OCI-LY3 (cell line): ENCODE results near the gene C11orf98.

ENCODE experiments used
- H2AFZ ChIP-seq: fragments of 200-600, 300-600 bp; shearing (Covaris generic); 2 replicates; pipeline ENCODE4 v1.6.0; 2014; ENCODE audit warnings: antibody characterized with exemption, low read depth, low read length
- H3K27ac ChIP-seq: fragments of 200-600, 300-600 bp; sonication (generic); 2 replicates; pipeline ENCODE4 v1.5.1; 2014; ENCODE audit warnings: mild to moderate bottlenecking, low read length, moderate library complexity, mixed read lengths
- H3K27me3 ChIP-seq: fragments of 200-600, 300-600 bp; sonication (generic); 2 replicates; pipeline ENCODE4 v1.6.1; 2014; ENCODE audit warnings: low read depth, low read length, mixed read lengths
- H3K36me3 ChIP-seq: fragments of 200-600, 300-600 bp; sonication (generic); replicated peaks from 2 replicates; pipeline ENCODE3; 2014; ENCODE audit warnings: low read depth, low read length, mixed read lengths
- H3K4me1 ChIP-seq: fragments of 300-600, 200-600 bp; sonication (generic); 2 replicates; pipeline ENCODE4 v1.6.1; 2014; ENCODE audit warnings: low read length, mixed read lengths
- H3K4me2 ChIP-seq: fragments of 200-600, 300-600 bp; sonication (generic); 2 replicates; pipeline ENCODE4 v1.6.1; 2014; ENCODE audit warnings: low read length, mixed read lengths
- H3K4me3 ChIP-seq: fragments of 300-600, 200-600 bp; sonication (generic); 2 replicates; pipeline ENCODE4 v1.5.1; 2014; ENCODE audit warnings: antibody characterized with exemption, mild to moderate bottlenecking, low read length, moderate library complexity
- H3K79me2 ChIP-seq: fragments of 300-600, 200-600 bp; shearing (Covaris generic); 2 replicates; pipeline ENCODE4 v1.6.1; 2014; ENCODE audit warnings: mild to moderate bottlenecking, low read length, mixed read lengths
- H3K9ac ChIP-seq: fragments of 300-600, 200-600 bp; shearing (Covaris generic); 2 replicates; pipeline ENCODE4 v1.6.0; 2014; ENCODE audit warnings: mild to moderate bottlenecking, low read length, moderate library complexity
- H3K9me3 ChIP-seq: fragments of 200-600, 300-600 bp; shearing (Covaris generic); 2 replicates; pipeline ENCODE4 v1.6.1; 2014; ENCODE audit warnings: low read length, mixed read lengths; ENCODE audit not compliant: insufficient read depth
- H4K20me1 ChIP-seq: fragments of 200-600, 300-600 bp; sonication (generic); 2 replicates; pipeline ENCODE4 v1.6.1; 2016; ENCODE audit warnings: low read length, mixed read lengths; ENCODE audit not compliant: insufficient read depth
- EZH2phosphoT487 ChIP-seq: fragments of 200-600 bp; shearing (Covaris generic); IDR thresholded peaks from 2 replicates; pipeline ENCODE4 v1.6.1; 2018; ENCODE audit warnings: antibody characterized with exemption, mixed run types, low read depth
- TF ChIP-seq, protein P1 (sequence below): fragments of 200-600, 300-600 bp; sonication (generic); IDR thresholded peaks from 2 replicates; pipeline ENCODE4 v1.5.1; 2014; ENCODE audit warnings: antibody characterized with exemption, low read length, low read depth

C11orf98 gene

DNA sequence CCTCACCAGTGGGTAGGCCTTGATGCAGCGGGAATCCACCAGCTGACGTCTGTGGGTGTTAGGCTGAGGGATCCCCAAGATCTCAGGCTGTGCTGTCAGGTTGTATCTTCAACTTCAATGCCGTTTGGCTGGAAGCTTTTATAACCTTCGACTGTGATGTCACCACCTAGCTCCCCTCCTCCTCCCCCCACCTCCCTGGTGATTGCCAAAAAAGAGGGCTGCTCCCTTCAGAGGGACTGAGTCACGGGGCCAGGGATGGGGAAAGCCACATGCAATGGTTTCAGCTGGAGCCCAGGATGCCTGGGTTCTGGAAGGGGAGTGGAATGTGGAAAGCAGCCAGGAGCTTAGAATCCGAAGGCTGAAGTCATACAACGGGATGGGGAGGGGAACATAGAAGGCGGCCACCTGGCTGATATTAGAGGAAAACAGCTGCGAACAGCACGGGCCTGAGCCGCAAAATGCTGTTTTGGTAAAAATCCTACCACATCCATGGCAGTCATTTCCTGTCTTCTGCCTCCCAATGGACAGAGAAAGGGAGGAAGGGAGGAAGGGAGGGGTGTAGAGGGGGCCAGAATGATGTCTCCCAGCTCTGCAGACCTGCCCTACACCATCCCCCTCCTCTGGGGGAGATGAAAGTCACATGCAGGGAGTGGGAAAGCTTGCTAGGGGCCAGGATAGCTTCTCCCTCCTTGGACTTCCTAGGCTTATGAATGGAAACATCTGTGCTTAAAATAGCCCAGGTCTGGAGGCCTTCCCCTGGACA lies 24.6 kb upstream of the C11orf98 start, which contains the start of gene LRRN4CL:
Gene LRRN4CL, minus strand, starts transcription at position 110 of the 763 bp plus-strand sequence. CDS start 1,022 bp downstream, outside the sequence.
- no peak within 1 kb of the TSS for H2AFZ ChIP-seq
- H3K9ac ChIP-seq: no peak within 1 kb of the TSS
- H3K27ac ChIP-seq: no peak within 1 kb of the TSS
- no peaks in the 10 kb centered on the region for H3K79me2 ChIP-seq
- H3K4me3 ChIP-seq: no peak within 1 kb of the TSS
- no peak within 1 kb of the TSS for H3K4me2 ChIP-seq
- H3K9me3 ChIP-seq: no peaks in the 10 kb centered on the region
- H4K20me1 ChIP-seq: no peaks in the 10 kb centered on the region
- no peaks in the 10 kb centered on the region for H3K27me3 ChIP-seq
- no peaks in the 10 kb centered on the region for H3K4me1 ChIP-seq
- peaks cover 25% of the 10 kb centered on the region for H3K36me3 ChIP-seq
- TF ChIP-seq, protein P1, sequence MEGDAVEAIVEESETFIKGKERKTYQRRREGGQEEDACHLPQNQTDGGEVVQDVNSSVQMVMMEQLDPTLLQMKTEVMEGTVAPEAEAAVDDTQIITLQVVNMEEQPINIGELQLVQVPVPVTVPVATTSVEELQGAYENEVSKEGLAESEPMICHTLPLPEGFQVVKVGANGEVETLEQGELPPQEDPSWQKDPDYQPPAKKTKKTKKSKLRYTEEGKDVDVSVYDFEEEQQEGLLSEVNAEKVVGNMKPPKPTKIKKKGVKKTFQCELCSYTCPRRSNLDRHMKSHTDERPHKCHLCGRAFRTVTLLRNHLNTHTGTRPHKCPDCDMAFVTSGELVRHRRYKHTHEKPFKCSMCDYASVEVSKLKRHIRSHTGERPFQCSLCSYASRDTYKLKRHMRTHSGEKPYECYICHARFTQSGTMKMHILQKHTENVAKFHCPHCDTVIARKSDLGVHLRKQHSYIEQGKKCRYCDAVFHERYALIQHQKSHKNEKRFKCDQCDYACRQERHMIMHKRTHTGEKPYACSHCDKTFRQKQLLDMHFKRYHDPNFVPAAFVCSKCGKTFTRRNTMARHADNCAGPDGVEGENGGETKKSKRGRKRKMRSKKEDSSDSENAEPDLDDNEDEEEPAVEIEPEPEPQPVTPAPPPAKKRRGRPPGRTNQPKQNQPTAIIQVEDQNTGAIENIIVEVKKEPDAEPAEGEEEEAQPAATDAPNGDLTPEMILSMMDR: no peak
- TF ChIP-seq EZH2phosphoT487: no peak

GRCh38 chr11:62688491-62688890 lies 23.5 kb upstream of the C11orf98 start:
- no peaks in the 10 kb centered on the region for H3K9me3 ChIP-seq
- H3K4me3 ChIP-seq: no peak overlapping the region
- H3K27me3 ChIP-seq: no peaks in the 10 kb centered on the region
- H3K4me2 ChIP-seq: no peak overlapping the region
- H3K79me2 ChIP-seq: no peaks in the 10 kb centered on the region
- H3K27ac ChIP-seq: no peak overlapping the region
- no peak overlapping the region for H2AFZ ChIP-seq
- no peak overlapping the region for H3K9ac ChIP-seq
- H3K4me1 ChIP-seq: no peaks in the 10 kb centered on the region
- H4K20me1 ChIP-seq: no peaks in the 10 kb centered on the region
- TF ChIP-seq, protein P1: no peak
- TF ChIP-seq EZH2phosphoT487: no peak
- H3K36me3 ChIP-seq: peaks cover 23% of the 10 kb centered on the region

DNA sequence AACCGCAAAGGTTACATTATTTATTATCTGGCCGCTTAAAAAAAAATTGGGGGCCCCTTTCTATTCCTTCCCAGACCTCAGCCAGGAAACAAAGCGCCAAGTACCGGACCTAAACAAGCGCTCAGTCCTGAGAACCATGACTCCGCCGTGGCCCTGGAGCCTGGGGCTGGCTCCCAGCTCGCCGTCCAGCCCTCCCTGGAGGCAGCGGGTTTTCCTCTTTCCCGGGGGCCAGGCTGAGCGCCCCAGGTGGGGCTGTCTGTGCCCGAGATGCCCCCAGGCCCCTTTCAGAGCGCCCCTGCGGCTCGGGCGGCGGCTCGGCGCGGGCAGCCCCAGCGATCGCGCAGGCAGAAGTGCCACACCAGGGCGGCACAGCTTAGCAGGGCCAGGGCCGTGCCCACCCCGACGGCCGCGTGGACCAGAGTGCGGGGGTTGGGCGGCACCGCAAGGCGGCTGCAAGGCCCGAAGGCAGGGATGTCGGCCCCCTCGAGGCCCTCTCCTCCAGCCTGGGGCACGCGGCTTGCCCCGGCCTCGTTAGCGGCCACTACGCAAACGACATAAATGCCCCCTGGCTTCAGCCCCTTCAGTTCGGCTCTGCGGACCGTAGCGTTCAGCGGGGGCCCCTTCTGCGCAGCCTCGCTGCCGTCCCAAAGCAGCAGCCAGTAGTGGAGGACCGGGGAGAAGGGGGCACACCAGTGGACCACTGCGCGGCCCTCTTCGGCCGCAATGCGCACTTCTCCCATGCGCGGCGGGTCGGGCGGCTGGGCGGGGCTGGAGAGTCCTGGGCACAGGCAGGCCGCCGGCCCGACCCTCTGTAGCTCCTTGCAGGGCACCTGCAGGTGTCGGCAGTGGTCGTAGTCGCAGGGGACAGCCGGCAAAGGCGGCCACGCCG lies 22.7 kb upstream of the C11orf98 start:
- Histone ChIP-seq H3K27ac (no peak overlapping the region), H3K79me2 (no peaks in the 10 kb centered on the region), H2AFZ (no peak overlapping the region), H3K36me3 (peaks cover 18% of the 10 kb centered on the region), H3K4me1 (no peaks in the 10 kb centered on the region), H4K20me1 (no peaks in the 10 kb centered on the region), H3K9me3 (no peaks in the 10 kb centered on the region), H3K27me3 (no peaks in the 10 kb centered on the region), H3K4me2 (no peak overlapping the region), H3K4me3 (no peak overlapping the region), H3K9ac (no peak overlapping the region)
- TF ChIP-seq EZH2phosphoT487: no peak
- TF ChIP-seq, protein P1: no peak

DNA sequence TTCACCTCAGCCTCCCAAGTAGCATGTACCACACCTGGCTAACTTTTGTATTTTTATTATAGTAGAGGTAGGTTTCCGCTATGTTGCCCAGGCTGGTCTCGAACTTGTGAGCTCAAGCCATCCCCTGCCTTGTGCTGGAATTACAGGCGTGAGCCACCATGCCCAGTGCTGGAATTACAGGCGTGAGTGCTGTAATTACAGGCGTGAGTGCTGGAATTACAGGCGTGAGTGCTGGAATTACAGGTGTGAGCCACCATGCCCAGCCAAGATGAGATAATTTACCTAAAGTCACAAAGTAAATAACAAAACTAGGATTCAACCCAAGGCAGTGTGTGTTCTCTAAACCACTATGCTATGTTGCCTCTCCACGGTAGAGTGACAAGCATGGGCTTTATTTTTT lies 17.5 kb upstream of the C11orf98 start:
- peaks cover 1% of the 10 kb centered on the region for H3K36me3 ChIP-seq
- H3K79me2 ChIP-seq: peaks cover 14% of the 10 kb centered on the region
- H4K20me1 ChIP-seq: no peaks in the 10 kb centered on the region
- H3K27me3 ChIP-seq: no peaks in the 10 kb centered on the region
- TF ChIP-seq, protein P1: no peak
- TF ChIP-seq EZH2phosphoT487: no peak
- no peaks in the 10 kb centered on the region for H3K9me3 ChIP-seq
- H3K4me1 ChIP-seq: peaks cover 19% of the 10 kb centered on the region
- no peak overlapping the region for H3K9ac ChIP-seq
- H3K4me3 ChIP-seq: no peak overlapping the region
- no peak overlapping the region for H2AFZ ChIP-seq
- H3K27ac ChIP-seq: no peak overlapping the region
- H3K4me2 ChIP-seq: no peak overlapping the region
